WTC11 (cell line): ENCODE data around the gene ADRB2. TPM values are rescaled to one million over a fixed set of nuclear protein-coding genes. Genes with fewer than 3 reads are reported as not detected.

Source experiments
- ATAC-seq: fragments of 200-7000 bp; cut with Tn5 transposase; 2 replicates; pipeline ENCODE4 v1.10.0; 2021; ENCODE audit warnings: mild to moderate bottlenecking, moderate library complexity
- CTCF ChIA-PET: fragments of 300-600 bp; sonication (Branson Sonifier 250); formaldehyde crosslinking; loops from one replicate; lab custom pipeline; 2021; ENCODE audit warnings: antibody characterized with exemption; lab: Charles Lee
- POLR2A ChIA-PET: fragments of 350-600 bp; sonication (Branson Sonifier 250); formaldehyde crosslinking; loops from one replicate; lab custom pipeline; 2021; ENCODE audit warnings: antibody characterized with exemption; lab: Charles Lee
- DNase-seq: peaks from one replicate; pipeline ENCODE4 v3.0.0; 2021; ENCODE audit warnings: low spot score
- H3K27ac Mint-ChIP-seq: 2 replicates; pipeline ENCODE4 v1.8.0; 2021; ENCODE audit warnings: mixed read lengths
- H3K27me3 Mint-ChIP-seq: 2 replicates; pipeline ENCODE4 v1.8.0; 2021; ENCODE audit warnings: low read depth, mild to moderate bottlenecking, moderate library complexity, mixed read lengths
- H3K36me3 Mint-ChIP-seq: 2 replicates; pipeline ENCODE4 v1.8.0; 2021; ENCODE audit warnings: mixed read lengths
- H3K4me1 Mint-ChIP-seq: 2 replicates; pipeline ENCODE4 v1.8.0; 2022; ENCODE audit warnings: mixed read lengths
- H3K4me3 Mint-ChIP-seq: 2 replicates; pipeline ENCODE4 v1.8.0; 2021; ENCODE audit warnings: mild to moderate bottlenecking, moderate library complexity, mixed read lengths
- H3K9me3 Mint-ChIP-seq: 2 replicates; pipeline ENCODE4 v1.8.0; 2021; ENCODE audit warnings: mixed read lengths
- CREB1 ChIP-seq: sonication (generic); formaldehyde crosslinking; IDR thresholded peaks from 2 replicates; pipeline ENCODE4 v1.8.0; 2023; ENCODE audit warnings: mild to moderate bottlenecking, missing genetic modification reagents
- FOXJ3 ChIP-seq: sonication (generic); formaldehyde crosslinking; IDR thresholded peaks from 2 replicates; pipeline ENCODE4 v1.9.0; 2021; ENCODE audit warnings: missing genetic modification reagents, mild to moderate bottlenecking, borderline replicate concordance
- NR1H2 ChIP-seq: sonication (generic); formaldehyde crosslinking; IDR thresholded peaks from 2 replicates; pipeline ENCODE4 v1.9.0; 2021; ENCODE audit warnings: mild to moderate bottlenecking, moderate library complexity, missing genetic modification reagents
- SMAD4 ChIP-seq: sonication (generic); formaldehyde crosslinking; IDR thresholded peaks from 2 replicates; pipeline ENCODE4 v1.8.0; 2022; ENCODE audit warnings: mild to moderate bottlenecking, missing genetic modification reagents
- SP1 ChIP-seq: sonication (generic); formaldehyde crosslinking; conservative IDR thresholded peaks from 2 replicates; pipeline ENCODE4 v1.8.1; 2022; ENCODE audit warnings: missing genetic modification reagents
- TP53 ChIP-seq: sonication (generic); formaldehyde crosslinking; IDR thresholded peaks from 2 replicates; pipeline ENCODE4 v1.8.1; 2023; ENCODE audit warnings: mild to moderate bottlenecking, missing genetic modification reagents
- ZNF121 ChIP-seq: sonication (generic); formaldehyde crosslinking; IDR thresholded peaks from 2 replicates; pipeline ENCODE4 v1.8.0; 2023; ENCODE audit warnings: missing genetic modification reagents
- ZNF138 ChIP-seq: sonication (generic); formaldehyde crosslinking; conservative IDR thresholded peaks from 2 replicates; pipeline ENCODE4 v1.8.1; 2022; ENCODE audit warnings: mild to moderate bottlenecking, moderate library complexity, missing genetic modification reagents
- ZNF396 ChIP-seq: fragments of 250-450 bp; sonication (Bioruptor Pico); IDR thresholded peaks from 2 replicates; pipeline ENCODE4 v1.8.0; 2021; ENCODE audit warnings: mild to moderate bottlenecking, moderate library complexity, borderline replicate concordance
- ZNF671 ChIP-seq: fragments of 250-450 bp; sonication (Bioruptor Pico); IDR thresholded peaks from 2 replicates; pipeline ENCODE4 v1.8.0; 2021; ENCODE audit warnings: mild to moderate bottlenecking
- total RNA-seq: library from RNA; stranded (reverse); gene quantifications from 3 replicates; pipeline ENCODE4 v1.2.3, GENCODE V29; 2021
- TF ChIP-seq, protein P1 (sequence below): sonication (generic); formaldehyde crosslinking; IDR thresholded peaks from 2 replicates; pipeline ENCODE4 v1.8.0; 2022; ENCODE audit warnings: mild to moderate bottlenecking, missing genetic modification reagents
- TF ChIP-seq, protein P2 (sequence below): sonication (generic); formaldehyde crosslinking; IDR thresholded peaks from 2 replicates; pipeline ENCODE4 v1.8.0; 2023; ENCODE audit warnings: missing genetic modification reagents, mild to moderate bottlenecking, borderline replicate concordance
- TF ChIP-seq, protein P3 (sequence below): fragments of 250-450 bp; sonication (Bioruptor Pico); IDR thresholded peaks from 2 replicates; pipeline ENCODE4 v1.9.0; 2021; ENCODE audit warnings: mild to moderate bottlenecking, borderline replicate concordance
- TF ChIP-seq, protein P4 (sequence below): sonication (generic); formaldehyde crosslinking; IDR thresholded peaks from 2 replicates; pipeline ENCODE4 v1.8.1; 2022; ENCODE audit warnings: missing genetic modification reagents, borderline replicate concordance
- TF ChIP-seq, protein P5 (sequence below): fragments of 200-600 bp; IDR thresholded peaks from 2 replicates; pipeline ENCODE4 v1.8.0; 2022; ENCODE audit warnings: antibody characterized with exemption

Gene ADRB2
- total RNA-seq, 1 experiment from 2014 or later, result 1.2 TPM

DNA sequence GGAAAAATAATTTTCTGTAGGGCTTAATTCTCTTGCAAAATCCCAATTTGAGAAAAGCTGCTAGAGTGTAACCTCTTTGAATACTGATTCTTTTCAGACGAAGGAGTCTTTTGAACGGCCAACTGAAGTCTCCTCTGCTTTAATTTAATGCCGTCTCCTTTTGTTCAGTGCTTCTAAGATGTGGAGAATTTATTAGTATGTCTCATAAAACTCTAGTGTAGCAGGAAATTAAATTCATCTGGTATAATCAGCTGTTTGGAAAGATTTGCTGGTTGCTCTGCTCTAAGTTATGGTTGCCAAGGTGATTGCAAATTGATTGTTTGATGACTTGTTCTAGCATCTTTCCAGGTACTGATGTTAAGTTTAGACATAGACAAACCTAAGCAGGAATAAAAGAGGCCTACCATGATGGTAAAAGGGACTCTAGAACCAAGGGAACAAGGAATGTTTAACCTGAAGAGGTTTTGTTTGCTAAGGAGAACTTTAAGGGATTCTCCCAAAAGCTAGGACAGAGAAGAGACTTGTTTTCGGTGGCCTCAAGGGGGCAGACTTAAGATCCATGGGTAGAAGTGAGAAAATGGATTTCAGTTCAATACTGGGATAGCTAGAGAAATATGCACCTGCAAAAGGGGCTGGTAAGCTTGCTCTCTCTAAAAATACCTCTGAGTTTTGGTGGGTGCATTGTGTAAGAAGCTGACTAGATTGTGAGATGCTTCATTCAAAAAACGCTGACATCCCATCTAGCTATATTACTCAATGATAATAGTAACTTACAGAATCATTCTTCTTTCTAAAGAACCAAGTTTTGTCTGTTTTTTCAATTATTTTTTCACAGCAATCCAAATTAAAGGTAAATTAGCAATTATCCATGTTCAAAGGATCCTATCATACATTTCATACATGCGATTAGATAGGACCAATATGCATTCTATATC, 5.7 kb upstream of the ADRB2 start:
- H3K9me3 Mint-ChIP-seq, result no peaks in the 10 kb centered on the region
- peaks cover 14% of the 10 kb centered on the region for H3K27me3 Mint-ChIP-seq
- H3K4me3 Mint-ChIP-seq, result no peak overlapping the region
- ChIA-PET POLR2A (no interaction called here), CTCF (interaction anchor here (0.5 to 3.7 kb wide), 33 partner anchors 9 to 1129 kb away, joined by 3 to 63 read pairs (median 4); no protein-coding TSS in a partner anchor)
- no peaks in the 10 kb centered on the region for H3K36me3 Mint-ChIP-seq
- DNase-seq, result no peak
- TF ChIP-seq, protein P1, sequence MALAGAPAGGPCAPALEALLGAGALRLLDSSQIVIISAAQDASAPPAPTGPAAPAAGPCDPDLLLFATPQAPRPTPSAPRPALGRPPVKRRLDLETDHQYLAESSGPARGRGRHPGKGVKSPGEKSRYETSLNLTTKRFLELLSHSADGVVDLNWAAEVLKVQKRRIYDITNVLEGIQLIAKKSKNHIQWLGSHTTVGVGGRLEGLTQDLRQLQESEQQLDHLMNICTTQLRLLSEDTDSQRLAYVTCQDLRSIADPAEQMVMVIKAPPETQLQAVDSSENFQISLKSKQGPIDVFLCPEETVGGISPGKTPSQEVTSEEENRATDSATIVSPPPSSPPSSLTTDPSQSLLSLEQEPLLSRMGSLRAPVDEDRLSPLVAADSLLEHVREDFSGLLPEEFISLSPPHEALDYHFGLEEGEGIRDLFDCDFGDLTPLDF (CRISPR knock-in tag), result no peak
- TF ChIP-seq, protein P2, sequence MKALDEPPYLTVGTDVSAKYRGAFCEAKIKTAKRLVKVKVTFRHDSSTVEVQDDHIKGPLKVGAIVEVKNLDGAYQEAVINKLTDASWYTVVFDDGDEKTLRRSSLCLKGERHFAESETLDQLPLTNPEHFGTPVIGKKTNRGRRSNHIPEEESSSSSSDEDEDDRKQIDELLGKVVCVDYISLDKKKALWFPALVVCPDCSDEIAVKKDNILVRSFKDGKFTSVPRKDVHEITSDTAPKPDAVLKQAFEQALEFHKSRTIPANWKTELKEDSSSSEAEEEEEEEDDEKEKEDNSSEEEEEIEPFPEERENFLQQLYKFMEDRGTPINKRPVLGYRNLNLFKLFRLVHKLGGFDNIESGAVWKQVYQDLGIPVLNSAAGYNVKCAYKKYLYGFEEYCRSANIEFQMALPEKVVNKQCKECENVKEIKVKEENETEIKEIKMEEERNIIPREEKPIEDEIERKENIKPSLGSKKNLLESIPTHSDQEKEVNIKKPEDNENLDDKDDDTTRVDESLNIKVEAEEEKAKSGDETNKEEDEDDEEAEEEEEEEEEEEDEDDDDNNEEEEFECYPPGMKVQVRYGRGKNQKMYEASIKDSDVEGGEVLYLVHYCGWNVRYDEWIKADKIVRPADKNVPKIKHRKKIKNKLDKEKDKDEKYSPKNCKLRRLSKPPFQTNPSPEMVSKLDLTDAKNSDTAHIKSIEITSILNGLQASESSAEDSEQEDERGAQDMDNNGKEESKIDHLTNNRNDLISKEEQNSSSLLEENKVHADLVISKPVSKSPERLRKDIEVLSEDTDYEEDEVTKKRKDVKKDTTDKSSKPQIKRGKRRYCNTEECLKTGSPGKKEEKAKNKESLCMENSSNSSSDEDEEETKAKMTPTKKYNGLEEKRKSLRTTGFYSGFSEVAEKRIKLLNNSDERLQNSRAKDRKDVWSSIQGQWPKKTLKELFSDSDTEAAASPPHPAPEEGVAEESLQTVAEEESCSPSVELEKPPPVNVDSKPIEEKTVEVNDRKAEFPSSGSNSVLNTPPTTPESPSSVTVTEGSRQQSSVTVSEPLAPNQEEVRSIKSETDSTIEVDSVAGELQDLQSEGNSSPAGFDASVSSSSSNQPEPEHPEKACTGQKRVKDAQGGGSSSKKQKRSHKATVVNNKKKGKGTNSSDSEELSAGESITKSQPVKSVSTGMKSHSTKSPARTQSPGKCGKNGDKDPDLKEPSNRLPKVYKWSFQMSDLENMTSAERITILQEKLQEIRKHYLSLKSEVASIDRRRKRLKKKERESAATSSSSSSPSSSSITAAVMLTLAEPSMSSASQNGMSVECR (CRISPR knock-in tag), result no peak
- TF ChIP-seq CREB1 (CRISPR knock-in tag) (no peak), FOXJ3 (CRISPR knock-in tag) (no peak), SMAD4 (no peak), ZNF138 (CRISPR knock-in tag) (no peak), NR1H2 (CRISPR knock-in tag) (no peak), ZNF671 (CRISPR knock-in tag) (no peak), SP1 (CRISPR knock-in tag) (no peak), TP53 (CRISPR knock-in tag) (no peak), ZNF396 (no peak), ZNF121 (CRISPR knock-in tag) (no peak)
- TF ChIP-seq, protein P3, sequence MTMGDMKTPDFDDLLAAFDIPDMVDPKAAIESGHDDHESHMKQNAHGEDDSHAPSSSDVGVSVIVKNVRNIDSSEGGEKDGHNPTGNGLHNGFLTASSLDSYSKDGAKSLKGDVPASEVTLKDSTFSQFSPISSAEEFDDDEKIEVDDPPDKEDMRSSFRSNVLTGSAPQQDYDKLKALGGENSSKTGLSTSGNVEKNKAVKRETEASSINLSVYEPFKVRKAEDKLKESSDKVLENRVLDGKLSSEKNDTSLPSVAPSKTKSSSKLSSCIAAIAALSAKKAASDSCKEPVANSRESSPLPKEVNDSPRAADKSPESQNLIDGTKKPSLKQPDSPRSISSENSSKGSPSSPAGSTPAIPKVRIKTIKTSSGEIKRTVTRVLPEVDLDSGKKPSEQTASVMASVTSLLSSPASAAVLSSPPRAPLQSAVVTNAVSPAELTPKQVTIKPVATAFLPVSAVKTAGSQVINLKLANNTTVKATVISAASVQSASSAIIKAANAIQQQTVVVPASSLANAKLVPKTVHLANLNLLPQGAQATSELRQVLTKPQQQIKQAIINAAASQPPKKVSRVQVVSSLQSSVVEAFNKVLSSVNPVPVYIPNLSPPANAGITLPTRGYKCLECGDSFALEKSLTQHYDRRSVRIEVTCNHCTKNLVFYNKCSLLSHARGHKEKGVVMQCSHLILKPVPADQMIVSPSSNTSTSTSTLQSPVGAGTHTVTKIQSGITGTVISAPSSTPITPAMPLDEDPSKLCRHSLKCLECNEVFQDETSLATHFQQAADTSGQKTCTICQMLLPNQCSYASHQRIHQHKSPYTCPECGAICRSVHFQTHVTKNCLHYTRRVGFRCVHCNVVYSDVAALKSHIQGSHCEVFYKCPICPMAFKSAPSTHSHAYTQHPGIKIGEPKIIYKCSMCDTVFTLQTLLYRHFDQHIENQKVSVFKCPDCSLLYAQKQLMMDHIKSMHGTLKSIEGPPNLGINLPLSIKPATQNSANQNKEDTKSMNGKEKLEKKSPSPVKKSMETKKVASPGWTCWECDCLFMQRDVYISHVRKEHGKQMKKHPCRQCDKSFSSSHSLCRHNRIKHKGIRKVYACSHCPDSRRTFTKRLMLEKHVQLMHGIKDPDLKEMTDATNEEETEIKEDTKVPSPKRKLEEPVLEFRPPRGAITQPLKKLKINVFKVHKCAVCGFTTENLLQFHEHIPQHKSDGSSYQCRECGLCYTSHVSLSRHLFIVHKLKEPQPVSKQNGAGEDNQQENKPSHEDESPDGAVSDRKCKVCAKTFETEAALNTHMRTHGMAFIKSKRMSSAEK (CRISPR knock-in tag), result no peak
- TF ChIP-seq, protein P4, sequence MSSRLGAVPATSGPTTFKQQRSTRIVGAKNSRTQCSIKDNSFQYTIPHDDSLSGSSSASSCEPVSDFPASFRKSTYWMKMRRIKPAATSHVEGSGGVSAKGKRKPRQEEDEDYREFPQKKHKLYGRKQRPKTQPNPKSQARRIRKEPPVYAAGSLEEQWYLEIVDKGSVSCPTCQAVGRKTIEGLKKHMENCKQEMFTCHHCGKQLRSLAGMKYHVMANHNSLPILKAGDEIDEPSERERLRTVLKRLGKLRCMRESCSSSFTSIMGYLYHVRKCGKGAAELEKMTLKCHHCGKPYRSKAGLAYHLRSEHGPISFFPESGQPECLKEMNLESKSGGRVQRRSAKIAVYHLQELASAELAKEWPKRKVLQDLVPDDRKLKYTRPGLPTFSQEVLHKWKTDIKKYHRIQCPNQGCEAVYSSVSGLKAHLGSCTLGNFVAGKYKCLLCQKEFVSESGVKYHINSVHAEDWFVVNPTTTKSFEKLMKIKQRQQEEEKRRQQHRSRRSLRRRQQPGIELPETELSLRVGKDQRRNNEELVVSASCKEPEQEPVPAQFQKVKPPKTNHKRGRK (CRISPR knock-in tag), result no peak
- TF ChIP-seq, protein P5, sequence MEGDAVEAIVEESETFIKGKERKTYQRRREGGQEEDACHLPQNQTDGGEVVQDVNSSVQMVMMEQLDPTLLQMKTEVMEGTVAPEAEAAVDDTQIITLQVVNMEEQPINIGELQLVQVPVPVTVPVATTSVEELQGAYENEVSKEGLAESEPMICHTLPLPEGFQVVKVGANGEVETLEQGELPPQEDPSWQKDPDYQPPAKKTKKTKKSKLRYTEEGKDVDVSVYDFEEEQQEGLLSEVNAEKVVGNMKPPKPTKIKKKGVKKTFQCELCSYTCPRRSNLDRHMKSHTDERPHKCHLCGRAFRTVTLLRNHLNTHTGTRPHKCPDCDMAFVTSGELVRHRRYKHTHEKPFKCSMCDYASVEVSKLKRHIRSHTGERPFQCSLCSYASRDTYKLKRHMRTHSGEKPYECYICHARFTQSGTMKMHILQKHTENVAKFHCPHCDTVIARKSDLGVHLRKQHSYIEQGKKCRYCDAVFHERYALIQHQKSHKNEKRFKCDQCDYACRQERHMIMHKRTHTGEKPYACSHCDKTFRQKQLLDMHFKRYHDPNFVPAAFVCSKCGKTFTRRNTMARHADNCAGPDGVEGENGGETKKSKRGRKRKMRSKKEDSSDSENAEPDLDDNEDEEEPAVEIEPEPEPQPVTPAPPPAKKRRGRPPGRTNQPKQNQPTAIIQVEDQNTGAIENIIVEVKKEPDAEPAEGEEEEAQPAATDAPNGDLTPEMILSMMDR, result no peak
- TF ChIP-seq, all 79 proteins: peak for 0
- ATAC-seq, result peak; percentile 66
- H3K4me1 Mint-ChIP-seq, result peaks cover 29% of the 10 kb centered on the region
- H3K27ac Mint-ChIP-seq, result no peak overlapping the region
